ENCODE measurements around the gene SDHB.

The SDHB gene

DNA sequence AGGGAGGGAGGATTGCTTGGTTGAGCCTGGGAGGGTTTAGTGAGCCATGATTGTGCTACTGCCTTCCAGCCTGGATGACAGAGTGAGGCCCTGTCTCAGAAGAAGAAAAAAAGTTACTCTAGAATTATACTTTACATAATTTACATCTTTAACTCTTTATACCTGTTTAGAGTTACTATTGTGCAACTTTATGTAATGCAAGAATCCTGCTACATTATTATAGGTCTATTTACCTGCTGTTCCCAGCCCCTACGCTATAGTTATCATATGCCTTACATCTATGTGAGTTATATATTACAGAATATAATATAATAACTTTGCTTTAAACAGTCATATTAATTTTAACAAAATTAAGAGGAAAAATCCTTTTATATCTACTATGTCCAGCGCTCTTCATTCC lies 14.3 kb downstream of the SDHB start:
- TF ChIP-seq, protein P1, sequence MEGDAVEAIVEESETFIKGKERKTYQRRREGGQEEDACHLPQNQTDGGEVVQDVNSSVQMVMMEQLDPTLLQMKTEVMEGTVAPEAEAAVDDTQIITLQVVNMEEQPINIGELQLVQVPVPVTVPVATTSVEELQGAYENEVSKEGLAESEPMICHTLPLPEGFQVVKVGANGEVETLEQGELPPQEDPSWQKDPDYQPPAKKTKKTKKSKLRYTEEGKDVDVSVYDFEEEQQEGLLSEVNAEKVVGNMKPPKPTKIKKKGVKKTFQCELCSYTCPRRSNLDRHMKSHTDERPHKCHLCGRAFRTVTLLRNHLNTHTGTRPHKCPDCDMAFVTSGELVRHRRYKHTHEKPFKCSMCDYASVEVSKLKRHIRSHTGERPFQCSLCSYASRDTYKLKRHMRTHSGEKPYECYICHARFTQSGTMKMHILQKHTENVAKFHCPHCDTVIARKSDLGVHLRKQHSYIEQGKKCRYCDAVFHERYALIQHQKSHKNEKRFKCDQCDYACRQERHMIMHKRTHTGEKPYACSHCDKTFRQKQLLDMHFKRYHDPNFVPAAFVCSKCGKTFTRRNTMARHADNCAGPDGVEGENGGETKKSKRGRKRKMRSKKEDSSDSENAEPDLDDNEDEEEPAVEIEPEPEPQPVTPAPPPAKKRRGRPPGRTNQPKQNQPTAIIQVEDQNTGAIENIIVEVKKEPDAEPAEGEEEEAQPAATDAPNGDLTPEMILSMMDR (IDR thresholded peaks at IDR 0.05; ENCODE audit: insufficient read depth, low read depth, low read length, missing control alignments), result no peak
- DNase-seq (ENCODE audit: low read depth), result no peak
- H3K4me3 ChIP-seq (ENCODE audit: low read length), result no peak overlapping the region

DNA sequence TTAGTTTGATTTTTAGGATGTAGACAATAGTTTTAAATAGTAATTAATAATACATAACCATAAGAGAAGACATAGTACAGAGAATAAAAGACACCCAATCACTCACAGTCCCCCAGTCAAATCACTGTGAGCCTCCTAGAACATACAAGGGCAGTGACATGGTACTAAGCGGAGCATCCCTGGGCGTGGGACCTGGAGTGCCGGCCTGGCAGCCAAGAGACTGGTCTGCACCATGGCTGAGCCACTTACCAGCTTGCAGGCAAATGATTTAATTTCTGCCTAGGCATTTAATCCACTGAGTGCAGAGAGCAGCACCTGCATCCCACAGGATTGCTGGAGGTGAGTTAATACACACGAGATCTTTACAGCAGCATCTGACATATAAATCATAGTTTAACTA lies 20.4 kb downstream of the SDHB start:
- no peak overlapping the region for H3K4me3 ChIP-seq (ENCODE audit: low read length)
- DNase-seq (ENCODE audit: low read depth), result no peak
- TF ChIP-seq, protein P1 (IDR thresholded peaks at IDR 0.05; ENCODE audit: insufficient read depth, low read depth, low read length, missing control alignments), result no peak

DNA sequence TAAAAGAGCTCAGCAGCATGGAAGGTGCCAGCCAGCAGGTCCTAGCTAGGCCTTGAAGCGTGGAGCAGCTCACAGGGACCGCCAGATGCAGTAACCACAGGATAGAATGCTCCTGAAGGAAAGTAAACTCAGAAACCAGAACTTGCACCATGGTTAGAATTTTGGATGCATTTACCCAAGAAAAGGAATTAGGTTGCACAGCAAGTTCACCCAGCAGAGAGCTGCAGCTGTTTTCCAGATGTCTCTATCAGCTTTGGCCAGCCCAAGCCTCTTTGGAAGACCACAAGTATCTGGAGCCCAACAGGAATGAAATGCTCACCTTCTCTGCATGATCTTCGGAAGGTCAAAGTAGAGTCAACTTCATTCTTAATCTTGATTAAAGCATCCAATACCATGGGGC lies 21.1 kb downstream of the SDHB start:
- no peak for DNase-seq (ENCODE audit: low read depth)
- H3K4me3 ChIP-seq (ENCODE audit: low read length), result no peak overlapping the region
- TF ChIP-seq, protein P1 (IDR thresholded peaks at IDR 0.05; ENCODE audit: insufficient read depth, low read depth, low read length, missing control alignments), result no peak

GRCh38 chr1:17031436-17031835 lies 22.4 kb downstream of the SDHB start:
- DNase-seq (ENCODE audit: low read depth), result no peak
- no peak overlapping the region for H3K4me3 ChIP-seq (ENCODE audit: low read length)
- TF ChIP-seq, protein P1 (IDR thresholded peaks at IDR 0.05; ENCODE audit: insufficient read depth, low read depth, low read length, missing control alignments), result no peak

DNA sequence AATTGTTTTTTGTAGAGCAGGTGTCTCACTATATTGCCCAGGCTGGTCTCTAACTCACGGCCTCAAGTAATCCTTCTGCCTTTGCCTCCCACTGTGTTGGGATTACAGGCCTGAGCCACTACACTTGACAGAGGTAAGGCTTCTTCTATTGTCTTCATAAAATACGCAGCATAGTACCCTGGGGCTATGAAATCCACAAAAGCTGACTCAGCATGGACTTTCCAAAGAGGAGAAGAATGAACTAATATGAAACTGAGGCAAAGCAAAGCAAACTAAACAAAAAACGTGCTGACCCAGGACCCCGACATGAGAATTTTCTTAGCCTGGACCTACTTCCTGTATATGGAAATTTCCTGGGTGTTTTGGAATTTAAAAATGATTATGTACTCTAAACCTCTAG lies 23.6 kb downstream of the SDHB start:
- DNase-seq (ENCODE audit: low read depth), result peak; percentile 49
- TF ChIP-seq, protein P1 (IDR thresholded peaks at IDR 0.05; ENCODE audit: insufficient read depth, low read depth, low read length, missing control alignments), result no peak
- no peak overlapping the region for H3K4me3 ChIP-seq (ENCODE audit: low read length)

DNA sequence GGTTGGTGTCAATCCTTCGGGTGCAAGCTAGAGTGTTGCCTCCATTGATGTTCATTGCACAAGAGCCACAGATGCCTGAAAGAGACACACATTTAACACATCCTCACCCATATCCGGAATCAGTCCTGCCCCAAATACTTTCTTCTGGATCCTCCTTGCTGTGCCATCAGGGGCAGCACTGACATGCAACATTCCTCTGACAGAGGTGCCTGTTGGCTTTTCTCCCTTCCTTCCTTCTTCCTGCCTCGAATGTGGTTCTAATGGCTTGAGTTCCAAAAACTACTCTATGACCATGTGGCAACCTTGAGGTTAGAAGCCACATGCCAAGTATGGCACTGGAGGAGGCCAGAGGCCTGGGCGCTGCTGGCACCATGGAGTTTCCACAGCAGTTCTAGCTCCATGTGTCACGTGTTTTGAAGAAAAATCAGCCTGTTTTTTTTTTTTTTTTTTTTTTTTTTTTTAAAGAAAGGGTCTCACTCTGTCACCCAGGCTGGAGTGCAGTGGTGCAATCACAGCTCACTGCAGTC lies 25.1 kb downstream of the SDHB start:
- DNase-seq (ENCODE audit: low read depth), result no peak
- no peak overlapping the region for H3K4me3 ChIP-seq (ENCODE audit: low read length)
- TF ChIP-seq, protein P1 (IDR thresholded peaks at IDR 0.05; ENCODE audit: insufficient read depth, low read depth, low read length, missing control alignments), result no peak

GRCh38 chr1:17027900-17028299 lies 25.9 kb downstream of the SDHB start:
- no peak for DNase-seq (ENCODE audit: low read depth)
- TF ChIP-seq, protein P1 (IDR thresholded peaks at IDR 0.05; ENCODE audit: insufficient read depth, low read depth, low read length, missing control alignments), result no peak
- no peak overlapping the region for H3K4me3 ChIP-seq (ENCODE audit: low read length)

Measured in epithelial cell of esophagus (primary cell).